GM21528 (cell line): ENCODE results near the gene ABHD6.
"Not testable (repeated sequence)": the region's sequence is repeated elsewhere in the genome, so short reads cannot be mapped to it uniquely, and the experiment has no call there.

Experiments used
- ATAC-seq: cut with Tn5 transposase; IDR thresholded peaks from one replicate; pipeline ENCODE4 v1.9.1; 2021; ENCODE audit warnings: mild to moderate bottlenecking, moderate library complexity; ENCODE audit not compliant: unreplicated experiment, low FRiP score

Gene ABHD6

GRCh38 chr3:58237238-58237940 lies at the start of gene ABHD6:
Gene ABHD6 (plus strand): TSS chr3:58237792. CDS start chr3:58256587, 18,795 bp downstream.
- peak; percentile 85 for ATAC-seq

GRCh38 chr3:58188173-58188564 lies 49.4 kb upstream of the ABHD6 start:
- ATAC-seq = no peak

- ATAC-seq = no peak
Observed at GRCh38 chr3:58188921-58189451, 48.6 kb upstream of the ABHD6 start.

GRCh38 chr3:58189691-58190090 lies 47.9 kb upstream of the ABHD6 start:
- ATAC-seq = no peak

GRCh38 chr3:58190291-58190690 lies 47.3 kb upstream of the ABHD6 start:
- no peak for ATAC-seq

GRCh38 chr3:58190882-58191281 lies 46.7 kb upstream of the ABHD6 start:
- no peak for ATAC-seq

GRCh38 chr3:58191361-58191991 lies 46.1 kb upstream of the ABHD6 start:
- no peak for ATAC-seq

GRCh38 chr3:58192069-58192468 lies 45.5 kb upstream of the ABHD6 start:
- ATAC-seq = no peak

GRCh38 chr3:58193682-58194407 lies 43.7 kb upstream of the ABHD6 start:
- ATAC-seq = no peak

GRCh38 chr3:58197588-58197987 lies 40.0 kb upstream of the ABHD6 start:
- ATAC-seq = no peak

GRCh38 chr3:58198362-58198761 lies 39.2 kb upstream of the ABHD6 start:
- ATAC-seq = no peak

GRCh38 chr3:58198804-58199203 lies 38.8 kb upstream of the ABHD6 start:
- no peak for ATAC-seq

- no peak for ATAC-seq
Observed at GRCh38 chr3:58200121-58200709, 37.4 kb upstream of the ABHD6 start.

GRCh38 chr3:58200846-58201355 lies 36.7 kb upstream of the ABHD6 start:
- ATAC-seq = no peak

- ATAC-seq = not testable (repeated sequence)
Observed at GRCh38 chr3:58201451-58201850, 36.1 kb upstream of the ABHD6 start.

- no peak for ATAC-seq
Observed at GRCh38 chr3:58202917-58203360, 34.7 kb upstream of the ABHD6 start.

GRCh38 chr3:58203541-58203940 lies 34.1 kb upstream of the ABHD6 start:
- ATAC-seq = no peak

GRCh38 chr3:58204720-58205119 lies 32.9 kb upstream of the ABHD6 start:
- ATAC-seq = no peak

GRCh38 chr3:58205981-58206380 lies 31.6 kb upstream of the ABHD6 start:
- no peak for ATAC-seq

GRCh38 chr3:58206406-58207011 lies 31.1 kb upstream of the ABHD6 start:
- no peak for ATAC-seq
